OCI-LY1 (cell line): ENCODE results near the gene CTNND2.
"Not testable (repeated sequence)": the region's sequence is repeated elsewhere in the genome, so short reads cannot be mapped to it uniquely, and the experiment has no call there.

Experiments used
- CTCF ChIP-seq: fragments of 200-600 bp; sonication (generic), shearing (Covaris generic); IDR thresholded peaks from 2 replicates; pipeline ENCODE4 v1.5.1; 2017; ENCODE audit warnings: mild to moderate bottlenecking, antibody characterized with exemption, low read length, moderate library complexity, mixed read lengths
- EZH2 ChIP-seq: fragments of 200-600 bp; sonication (generic), shearing (Covaris generic); IDR thresholded peaks from 2 replicates; pipeline ENCODE4 v1.8.0; 2017; ENCODE audit warnings: borderline replicate concordance, mixed run types, mild to moderate bottlenecking, antibody characterized with exemption, low read length, moderate library complexity, mixed read lengths

- TF ChIP-seq CTCF, EZH2: not testable (repeated sequence)
Observed at GRCh38 chr5:11616624-11617023, 287.6 kb downstream of the CTNND2 start.
